Adrenal gland (tissue), 12 donors: ENCODE measurements around the gene SMDT1. TPM values are rescaled to one million over a fixed set of nuclear protein-coding genes. Genes with fewer than 3 reads are reported as not detected.
"Not testable (repeated sequence)": the region's sequence is repeated elsewhere in the genome, so short reads cannot be mapped to it uniquely, and the experiment has no call there.

Source experiments
- DNase-seq, 7 donors: peaks; one replicate each; pipeline ENCODE4 v3.0.0-alpha.2; 2019 to 2020
- H3K27ac ChIP-seq, 5 donors: fragments of 200-600 bp; sonication (generic) in 4 of 5; 1 replicate in 3 of 5; 2 replicates in 2 of 5; pipeline versions ENCODE4 v1.5.1 to v1.8.0; 2016 to 2020; ENCODE audit warnings: mild to moderate bottlenecking in 1 of 5
- H3K27me3 ChIP-seq: fragments of 200-600 bp; 2 replicates; pipeline ENCODE4 v1.8.0; 2021
- H3K36me3 ChIP-seq, 2 donors: fragments of 200-600 bp; replicated peaks in 1 of 2; 1 replicate in 1 of 2; 2 replicates in 1 of 2; pipeline versions ENCODE4 v1.5.1 to v1.8.0; 2018 to 2022
- H3K4me1 ChIP-seq, 2 donors: fragments of 200-600 bp; replicated peaks in 1 of 2; 1 replicate in 1 of 2; 2 replicates in 1 of 2; pipeline versions ENCODE4 v1.5.1 to v1.8.0; 2018 to 2021
- H3K4me3 ChIP-seq, 4 donors: fragments of 200-600 bp; sonication (generic) in 3 of 4; one replicate each; pipeline ENCODE4 v1.5.1; 2016 to 2018
- H3K9me3 ChIP-seq, 3 donors: fragments of 200-600 bp; sonication (generic) in 1 of 3; replicated peaks in 1 of 3; 1 replicate in 2 of 3; 2 replicates in 1 of 3; pipeline versions ENCODE4 v1.5.1 to v1.8.0; 2016 to 2021
- CTCF ChIP-seq, 6 experiments: fragments of 450-650 bp in 4 of 6; fragments of 200-600 bp in 2 of 6; sonication (generic) in 1 of 6; IDR thresholded peaks; 1 replicate in 5 of 6; 2 replicates in 1 of 6; pipeline versions ENCODE4 v1.5.1 to v1.8.0; 2016 to 2021; ENCODE audit warnings: antibody characterized with exemption in 6 of 6, mild to moderate bottlenecking in 2 of 6, moderate library complexity in 1 of 6
- POLR2A ChIP-seq, 2 donors: fragments of 450-650 bp; IDR thresholded peaks; one replicate each; pipeline ENCODE4 v1.6.1; 2017; ENCODE audit warnings: antibody characterized with exemption in 2 of 2, mild to moderate bottlenecking in 2 of 2, moderate library complexity in 1 of 2
- WGBS, 4 donors: extraction: QIAGEN DNeasy Blood & Tissue Kit in 2 of 4; methylation state at CpG; one replicate each; pipeline versions ENCODE4 v1.1.5 to v1.1.7; 2013 to 2017; 5-methylcytosine and 5-hydroxymethylcytosine counted together
- intact Hi-C, 2 donors: fragments of 100-400 bp; cut with DNase I; formaldehyde crosslinking; loops; one replicate each; pipeline versions ENCODE4 v1.14.1 to v1.15.0; 2022 to 2023
- polyA plus RNA-seq, 3 donors: library from polyadenylated mRNA; stranded (reverse); fragments of 200-250 nt in 2 of 3; fragments of 350-450 nt in 1 of 3; fragmentation: Illumina TruSeq in 1 of 3; extraction: RNeasy Lipid Tissue Mini Kit (QIAGEN cat#74804) in 1 of 3; gene quantifications; one replicate each; pipeline ENCODE4 v1.2.3, GENCODE V29; 2013 to 2014
- total RNA-seq, 9 donors: library from RNA; depleted of rRNA in 4 of 9; stranded (reverse); fragments of >200 nt in 4 of 9; fragments of 120-200 nt in 1 of 9; fragmentation: NEBNext Ultra II Directional in 1 of 9; extraction: Animal tissue kit (Norgen Biotek cat#: 25700) in 1 of 9; gene quantifications; one replicate each; pipeline versions ENCODE4 v1.1.0 to v1.2.4, GENCODE V29; 2013 to 2023
- donor health status: healthy with polysubstance abuse.
- donor health status: Bipolar disorder and iron deficiency.
- donor health status: DM: yes; HTN: yes; CAD: no.
- donor health status: DM: no; HTN: no; CAD: no.
- donor health status: DM: no; HTN: no; CAD: no.
- donor health status: DM: yes; HTN: yes; CAD: no.

SMDT1 gene
- total and polyA plus RNA-seq, 12 donors, result 4.3 to 151 (median 62.5) TPM

GRCh38 chr22:42127606-42128005 is 48.1 kb downstream of the SMDT1 start:
- Histone ChIP-seq H3K4me1 (no peaks in the 10 kb centered on the region), H3K27ac (no peak overlapping the region), H3K4me3 (no peak overlapping the region), H3K27me3 (no peaks in the 10 kb centered on the region), H3K9me3 (no peaks in the 10 kb centered on the region), H3K36me3 (no peaks in the 10 kb centered on the region)
- TF ChIP-seq CTCF (IDR thresholded peaks at IDR 0.05) (no peak), POLR2A (IDR thresholded peaks at IDR 0.05) (no peak)
- intact Hi-C loops, result no loop called here
- no peak for DNase-seq
- 88 to 98% (median 88%) methylated on average over 9 to 16 of the region's 16 CpGs; no CpG with 5 or more reads in 1 of the 4 donors for WGBS, 4 donors

- intact Hi-C loops, DNase-seq, H3K36me3 ChIP-seq, H3K27me3 ChIP-seq, H3K4me1 ChIP-seq, H3K27ac ChIP-seq, H3K9me3 ChIP-seq, H3K4me3 ChIP-seq: not testable (repeated sequence)
- 60 to 89% (median 86%) methylated on average over 2 to 13 of the region's 13 CpGs for WGBS, 4 donors
These were observed 48.5 kb downstream of the SMDT1 start for GRCh38 chr22:42128007-42128406.

GRCh38 chr22:42128776-42129694 is 49.5 kb downstream of the SMDT1 start:
- H3K4me1 ChIP-seq, H3K27ac ChIP-seq, intact Hi-C loops, H3K9me3 ChIP-seq, H3K27me3 ChIP-seq, DNase-seq, H3K4me3 ChIP-seq, H3K36me3 ChIP-seq: not testable (repeated sequence)
- 64 to 82% (median 68%) methylated on average over 36 to 65 of the region's 65 CpGs for WGBS, 4 donors

- H3K4me1 ChIP-seq, H3K36me3 ChIP-seq, H3K27me3 ChIP-seq, H3K4me3 ChIP-seq, H3K9me3 ChIP-seq, intact Hi-C loops, DNase-seq, H3K27ac ChIP-seq: not testable (repeated sequence)
- WGBS, 4 donors, result 0 to 36% (median 13%) methylated on average over 1 of the region's 7 CpGs
These were observed 50.7 kb downstream of the SMDT1 start for GRCh38 chr22:42130182-42130581.

- H3K27ac ChIP-seq, H3K27me3 ChIP-seq, H3K9me3 ChIP-seq, H3K36me3 ChIP-seq, H3K4me1 ChIP-seq, DNase-seq, H3K4me3 ChIP-seq, intact Hi-C loops: not testable (repeated sequence)
- 82 to 94% (median 85%) methylated on average over 7 to 13 of the region's 14 CpGs for WGBS, 4 donors
These were observed 51.3 kb downstream of the SMDT1 start, which contains the start of gene CYP2D6 for GRCh38 chr22:42130639-42131431. TSS of gene CYP2D6 (minus strand) at chr22:42130810. CDS start at chr22:42130791, 19 bp downstream.

- intact Hi-C loops, result no loop called here
- 72 to 74% (median 72%) methylated on average over 7 to 8 of the region's 8 CpGs for WGBS, 4 donors
- Histone ChIP-seq H3K27ac (no peak overlapping the region), H3K36me3 (no peaks in the 10 kb centered on the region), H3K9me3 (no peaks in the 10 kb centered on the region), H3K4me3 (no peak overlapping the region), H3K27me3 (no peaks in the 10 kb centered on the region), H3K4me1 (no peaks in the 10 kb centered on the region)
- no peak for DNase-seq
- TF ChIP-seq CTCF (IDR thresholded peaks at IDR 0.05) (no peak), POLR2A (IDR thresholded peaks at IDR 0.05) (no peak)
These were observed 52.1 kb downstream of the SMDT1 start for GRCh38 chr22:42131562-42131961.
